Measurements from ENCODE around the gene SPACA5.

The SPACA5 gene

DNA sequence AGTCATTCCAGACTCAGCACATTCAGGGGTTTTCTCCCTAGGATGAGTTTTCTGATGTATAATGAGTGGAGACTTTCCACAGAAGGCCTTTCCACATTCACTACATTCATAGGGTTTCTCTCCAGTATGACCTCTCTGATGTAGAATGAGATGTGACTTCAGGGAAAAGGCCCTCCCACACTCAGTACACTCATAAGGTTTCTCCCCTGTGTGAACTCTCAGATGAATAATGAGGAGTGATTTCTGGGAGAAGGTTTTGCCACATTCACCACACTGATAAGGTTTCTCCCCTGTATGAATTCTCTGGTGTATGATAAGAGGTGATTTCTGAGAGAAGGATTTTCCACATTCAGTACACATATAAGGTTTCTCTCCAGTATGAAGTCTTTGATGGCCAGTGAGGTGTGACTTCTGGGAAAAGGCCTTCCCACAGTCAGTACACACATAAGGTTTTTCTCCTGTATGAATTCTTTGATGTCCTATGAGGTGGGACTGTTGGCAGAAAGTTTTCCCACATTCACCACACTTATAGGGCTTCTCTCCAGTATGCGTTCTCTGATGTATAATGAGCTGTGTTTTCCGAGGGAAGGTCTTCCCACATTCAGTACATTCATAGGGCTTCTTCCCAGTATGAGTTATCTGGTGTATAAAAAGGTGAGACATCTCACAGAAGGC, 52.0 kb downstream of the SPACA5 start:
- no peaks in the 10 kb centered on the region for H3K4me1 ChIP-seq (ENCODE audit: control insufficient read depth in 2 of 2, insufficient read depth in 1 of 2, low read depth in 1 of 2, low read length in 2 of 2)
- H3K27me3 ChIP-seq (ENCODE audit: control insufficient read depth in 3 of 3, insufficient read depth in 3 of 3, low read depth in 1 of 3, low read length in 3 of 3), result no peaks in the 10 kb centered on the region
- H2BK12ac ChIP-seq (ENCODE audit: low read length), result no peak overlapping the region
- H2BK120ac ChIP-seq (ENCODE audit: low read depth, low read length), result no peak overlapping the region
- no peak overlapping the region for H4K91ac ChIP-seq (ENCODE audit: low read depth, low read length, poor library complexity)
- no peak overlapping the region for H3K9ac ChIP-seq (ENCODE audit: low read depth, low read length, poor library complexity)
- no peak overlapping the region for H3K18ac ChIP-seq (ENCODE audit: low read length)
- H3K9me3 ChIP-seq (replicated peaks in 1 of 2; ENCODE audit: control insufficient read depth in 2 of 2, insufficient read depth in 1 of 2, low read depth in 1 of 2, low read length in 2 of 2), result peaks cover 2 to 10% of the 10 kb centered on the region in 2 donors
- H2BK15ac ChIP-seq (ENCODE audit: low read length), result no peak overlapping the region
- no peak overlapping the region for H3K14ac ChIP-seq (ENCODE audit: low read length)
- no peak overlapping the region for H2BK5ac ChIP-seq (ENCODE audit: low read length)
- H4K8ac ChIP-seq (ENCODE audit: low read depth, low read length), result no peak overlapping the region
- H2AK5ac ChIP-seq (ENCODE audit: low read depth, low read length), result no peak overlapping the region
- no peak overlapping the region for H3K4ac ChIP-seq (ENCODE audit: low read length)
- no peak overlapping the region for H3K4me3 ChIP-seq (ENCODE audit: low read length in 2 of 2)
- no peaks in the 10 kb centered on the region for H3K79me1 ChIP-seq (ENCODE audit: low read depth, low read length)
- no CpG with 5 or more reads among the region's 2 CpGs for WGBS, 2 donors (ENCODE audit: extremely low coverage in 2 of 2, insufficient read length in 2 of 2, insufficient replicate concordance in 1 of 2)
- H3K4me2 ChIP-seq (ENCODE audit: insufficient read depth, low read length, poor library complexity, severe bottlenecking), result no peak overlapping the region
- H3K23ac ChIP-seq (ENCODE audit: low read depth, low read length, poor library complexity), result no peak overlapping the region
- DNase-seq (ENCODE audit: low spot score), result no peak
- no peak overlapping the region for H2AFZ ChIP-seq (ENCODE audit: low read length)
- no peak overlapping the region for H3K27ac ChIP-seq (replicated peaks; ENCODE audit: low read length)
- no peaks in the 10 kb centered on the region for H3K36me3 ChIP-seq (replicated peaks in 1 of 2; ENCODE audit: control insufficient read depth in 2 of 2, insufficient read depth in 2 of 2, low read length in 2 of 2)

GRCh38 chrX:48059296-48059639, 52.5 kb downstream of the SPACA5 start:
- DNase-seq (ENCODE audit: low spot score), result no peak
- no peak overlapping the region for H2BK12ac ChIP-seq (ENCODE audit: low read length)
- H3K18ac ChIP-seq (ENCODE audit: low read length), result no peak overlapping the region
- H2AFZ ChIP-seq (ENCODE audit: low read length), result no peak overlapping the region
- no peak overlapping the region for H3K27ac ChIP-seq (replicated peaks; ENCODE audit: low read length)
- no peak overlapping the region for H3K14ac ChIP-seq (ENCODE audit: low read length)
- WGBS, 2 donors (ENCODE audit: extremely low coverage in 2 of 2, insufficient read length in 2 of 2, insufficient replicate concordance in 1 of 2), result no CpG with 5 or more reads among the region's 1 CpG
- no peak overlapping the region for H2BK120ac ChIP-seq (ENCODE audit: low read depth, low read length)
- no peak overlapping the region for H3K4me2 ChIP-seq (ENCODE audit: insufficient read depth, low read length, poor library complexity, severe bottlenecking)
- no peaks in the 10 kb centered on the region for H3K36me3 ChIP-seq (replicated peaks in 1 of 2; ENCODE audit: control insufficient read depth in 2 of 2, insufficient read depth in 2 of 2, low read length in 2 of 2)
- H3K79me1 ChIP-seq (ENCODE audit: low read depth, low read length), result no peaks in the 10 kb centered on the region
- no peak overlapping the region for H2BK5ac ChIP-seq (ENCODE audit: low read length)
- no peak overlapping the region for H3K23ac ChIP-seq (ENCODE audit: low read depth, low read length, poor library complexity)
- no peak overlapping the region for H2BK15ac ChIP-seq (ENCODE audit: low read length)
- H3K4me1 ChIP-seq (ENCODE audit: control insufficient read depth in 2 of 2, insufficient read depth in 1 of 2, low read depth in 1 of 2, low read length in 2 of 2), result no peaks in the 10 kb centered on the region
- no peak overlapping the region for H3K9ac ChIP-seq (ENCODE audit: low read depth, low read length, poor library complexity)
- H3K4ac ChIP-seq (ENCODE audit: low read length), result no peak overlapping the region
- H2AK5ac ChIP-seq (ENCODE audit: low read depth, low read length), result no peak overlapping the region
- H4K91ac ChIP-seq (ENCODE audit: low read depth, low read length, poor library complexity), result no peak overlapping the region
- H3K27me3 ChIP-seq (ENCODE audit: control insufficient read depth in 3 of 3, insufficient read depth in 3 of 3, low read depth in 1 of 3, low read length in 3 of 3), result no peaks in the 10 kb centered on the region
- H3K4me3 ChIP-seq (ENCODE audit: low read length in 2 of 2), result no peak overlapping the region
- peaks cover 2 to 10% of the 10 kb centered on the region in 2 donors for H3K9me3 ChIP-seq (replicated peaks in 1 of 2; ENCODE audit: control insufficient read depth in 2 of 2, insufficient read depth in 1 of 2, low read depth in 1 of 2, low read length in 2 of 2)
- no peak overlapping the region for H4K8ac ChIP-seq (ENCODE audit: low read depth, low read length)

Measured in neuronal stem cell (in vitro differentiated cells).